ENCODE measurements around the gene ZNF521.

GRCh38 chr18:25233528-25234321 lies 118.2 kb downstream of the ZNF521 start:
- TF ChIP-seq CTCF (IDR thresholded peaks at IDR 0.05; ENCODE audit: insufficient read depth, low read length, poor library complexity, severe bottlenecking), result no peak
- no peak for TF ChIP-seq EZH2phosphoT487 (conservative IDR thresholded peaks at IDR 0.05; ENCODE audit: low read length)

All from SU-DHL-6 (cell line).